Prostate gland (tissue), 2 donors: Measurements from ENCODE around the gene ZNF789. TPM values are rescaled to one million over a fixed set of nuclear protein-coding genes. Genes with fewer than 3 reads are reported as not detected.

Experiments used
- DNase-seq: peaks from one replicate; pipeline ENCODE4 v3.0.0-alpha.2; 2019; ENCODE audit warnings: low spot score
- H3K27ac ChIP-seq, 2 donors: fragments of 200-600 bp; sonication (generic); 2 replicates each; pipeline ENCODE4 v1.5.1; 2017 to 2019
- H3K27me3 ChIP-seq: fragments of 200-600 bp; sonication (generic); replicated peaks from 2 replicates; pipeline ENCODE4 v1.5.1; 2019; ENCODE audit not compliant: insufficient read depth
- H3K36me3 ChIP-seq, 2 donors: fragments of 200-600 bp; sonication (generic); 1 replicate in 1 of 2; 2 replicates in 1 of 2; pipeline versions ENCODE4 v1.5.1 to v1.8.1; 2017 to 2019
- H3K4me1 ChIP-seq: fragments of 200-600 bp; sonication (generic); replicated peaks from 2 replicates; pipeline ENCODE4 v1.5.1; 2019
- H3K4me3 ChIP-seq, 2 donors: fragments of 200-600 bp; sonication (generic); 2 replicates each; pipeline ENCODE4 v1.5.1; 2017 to 2019
- H3K9me3 ChIP-seq: fragments of 200-600 bp; sonication (generic); 2 replicates; pipeline ENCODE4 v1.5.1; 2017
- CTCF ChIP-seq, 4 experiments: fragments of 200-600 bp in 2 of 4; fragments of 450-650 bp in 2 of 4; sonication (generic) in 2 of 4; IDR thresholded peaks; 1 replicate in 3 of 4; 2 replicates in 1 of 4; pipeline ENCODE4 v1.5.1; 2016 to 2019; ENCODE audit warnings: antibody characterized with exemption in 4 of 4, mild to moderate bottlenecking in 2 of 4, moderate library complexity in 2 of 4
- POLR2A ChIP-seq: fragments of 450-650 bp; IDR thresholded peaks from one replicate; pipeline ENCODE4 v1.6.1; 2016; ENCODE audit warnings: antibody characterized with exemption, mild to moderate bottlenecking
- POLR2AphosphoS5 ChIP-seq: sonication (generic); formaldehyde crosslinking; IDR thresholded peaks from one replicate; pipeline ENCODE4 v1.6.1; 2017; ENCODE audit warnings: antibody characterized with exemption
- WGBS: methylation state at CpG from one replicate; pipeline ENCODE4 v1.1.5; 2018; 5-methylcytosine and 5-hydroxymethylcytosine counted together
- intact Hi-C: fragments of 100-400 bp; cut with DNase I; formaldehyde crosslinking; loops from one replicate; pipeline ENCODE4 v1.14.2; 2022
- total RNA-seq, 2 donors: library from RNA; depleted of rRNA; stranded (reverse); fragments of >200 nt; gene quantifications; one replicate each; pipeline ENCODE4 v1.1.0, GENCODE V29; 2016

Gene ZNF789
- total RNA-seq, 2 donors from 2014 or later: 20.6 to 25.2 TPM

DNA sequence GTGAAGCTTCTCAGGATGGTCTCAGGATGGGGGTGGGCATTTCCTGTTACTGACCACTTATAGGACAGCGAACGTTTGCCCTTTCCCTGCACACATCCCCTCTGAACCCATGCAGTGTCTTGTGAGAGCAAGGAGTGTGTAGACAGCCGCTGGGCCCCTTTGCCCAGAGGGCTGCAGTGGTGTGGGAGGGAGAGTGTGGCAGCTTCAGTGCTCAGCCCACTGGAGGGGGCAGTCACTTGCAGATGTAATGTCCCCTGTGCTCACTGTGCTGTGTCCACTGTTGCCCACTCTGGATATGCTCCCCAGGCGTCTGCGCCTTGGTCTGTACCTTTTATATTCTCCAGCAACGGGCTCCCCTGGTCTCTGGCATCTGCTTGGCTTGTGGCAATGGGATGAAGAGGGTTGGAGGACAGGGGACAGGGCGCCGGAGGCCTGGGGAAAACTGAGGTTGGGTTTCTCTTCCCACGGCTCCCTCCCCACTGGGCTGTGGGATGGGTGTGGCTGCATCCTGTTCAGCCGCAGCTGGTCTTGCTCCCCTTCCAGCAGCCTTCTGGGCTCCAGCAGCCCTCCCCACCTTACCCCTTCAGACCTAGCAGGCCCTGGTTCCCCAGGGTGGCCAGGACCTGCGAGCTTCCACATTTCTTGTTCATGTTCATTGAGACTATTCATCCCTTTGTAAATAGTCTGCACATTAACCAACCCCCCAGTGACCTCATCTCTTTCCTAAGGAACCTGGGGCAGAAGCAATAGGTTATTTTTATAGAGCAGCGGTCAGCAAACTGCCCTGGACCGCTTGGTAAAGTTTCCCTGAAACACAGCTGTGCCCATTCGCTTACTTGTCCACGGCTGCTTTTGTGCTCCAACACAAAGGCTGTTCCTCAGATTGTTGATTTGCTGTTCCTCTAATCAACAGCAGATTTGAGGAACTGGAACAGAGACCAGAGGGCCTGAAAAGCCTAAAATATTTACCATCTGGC lies 6.1 kb downstream of the ZNF789 start:
- intact Hi-C loops: no loop called here
- TF ChIP-seq CTCF (IDR thresholded peaks at IDR 0.05) (no peak), POLR2A (no peak), POLR2AphosphoS5 (no peak)

DNA sequence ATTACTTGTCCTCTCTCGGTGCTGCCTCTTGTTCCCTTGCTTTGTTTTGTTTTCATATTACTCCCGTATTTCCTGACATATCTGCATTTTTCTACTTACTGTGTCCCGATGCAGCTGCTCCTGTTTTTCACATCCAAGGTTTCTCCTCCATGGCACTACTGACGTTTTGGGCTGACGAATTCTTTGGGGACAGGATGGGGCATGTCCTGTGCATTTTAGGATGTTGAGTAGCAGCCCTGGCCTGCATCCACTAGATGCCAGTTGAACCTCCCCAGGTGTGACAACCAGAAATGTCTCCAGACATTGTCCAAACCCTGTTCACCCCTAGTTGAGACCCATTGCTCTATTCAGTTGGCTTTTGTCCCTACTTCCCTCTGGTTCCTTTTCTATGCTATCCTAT lies 12.4 kb downstream of the ZNF789 start:
- no peaks in the 10 kb centered on the region for H3K9me3 ChIP-seq
- no peak overlapping the region for H3K27ac ChIP-seq
- no peak for DNase-seq
- H3K4me3 ChIP-seq: no peak overlapping the region
- 51% methylated on average over 5 of the region's 5 CpGs for WGBS
- H3K36me3 ChIP-seq: no peaks in the 10 kb centered on the region
- TF ChIP-seq CTCF (IDR thresholded peaks at IDR 0.05) (no peak), POLR2AphosphoS5 (no peak), POLR2A (no peak)
- no peaks in the 10 kb centered on the region for H3K4me1 ChIP-seq
- intact Hi-C loops: no loop called here
- no peaks in the 10 kb centered on the region for H3K27me3 ChIP-seq

More for the DNA sequence above, 6.1 kb downstream of the ZNF789 start:
- no peaks in the 10 kb centered on the region for H3K4me1 ChIP-seq
- H3K27ac ChIP-seq: peak overlapping the region in 1 of 2 donors; percentile 31
- no peak for DNase-seq
- H3K36me3 ChIP-seq: no peaks in the 10 kb centered on the region
- no peaks in the 10 kb centered on the region for H3K9me3 ChIP-seq
- 76% methylated on average over 15 of the region's 15 CpGs for WGBS
- no peak overlapping the region for H3K4me3 ChIP-seq
- no peaks in the 10 kb centered on the region for H3K27me3 ChIP-seq

GRCh38 chr7:99489235-99489634 lies 16.5 kb downstream of the ZNF789 start:
- no peaks in the 10 kb centered on the region for H3K27me3 ChIP-seq
- intact Hi-C loops: no loop called here
- WGBS: 75% methylated on average over 4 of the region's 4 CpGs
- TF ChIP-seq CTCF (IDR thresholded peaks at IDR 0.05) (no peak), POLR2A (no peak), POLR2AphosphoS5 (no peak)
- no peak overlapping the region for H3K4me3 ChIP-seq
- no peaks in the 10 kb centered on the region for H3K9me3 ChIP-seq
- DNase-seq: no peak
- peaks cover 11 to 15% of the 10 kb centered on the region in 2 donors for H3K36me3 ChIP-seq
- H3K4me1 ChIP-seq: no peaks in the 10 kb centered on the region
- no peak overlapping the region for H3K27ac ChIP-seq

GRCh38 chr7:99490878-99491277 lies 18.2 kb downstream of the ZNF789 start:
- TF ChIP-seq POLR2A (no peak), CTCF (IDR thresholded peaks at IDR 0.05) (no peak), POLR2AphosphoS5 (no peak)
- WGBS: 52% methylated on average over 3 of the region's 3 CpGs
- H3K27me3 ChIP-seq: no peaks in the 10 kb centered on the region
- H3K27ac ChIP-seq: no peak overlapping the region
- H3K9me3 ChIP-seq: no peaks in the 10 kb centered on the region
- no peak overlapping the region for H3K4me3 ChIP-seq
- H3K36me3 ChIP-seq: peaks cover 13 to 21% of the 10 kb centered on the region in 2 donors
- H3K4me1 ChIP-seq: no peaks in the 10 kb centered on the region
- intact Hi-C loops: no loop called here
- DNase-seq: no peak

GRCh38 chr7:99493823-99494222 lies 21.1 kb downstream of the ZNF789 start:
- Histone ChIP-seq H3K27me3 (no peaks in the 10 kb centered on the region), H3K4me1 (no peaks in the 10 kb centered on the region), H3K27ac (no peak overlapping the region), H3K36me3 (peaks cover 13 to 26% of the 10 kb centered on the region in 2 donors), H3K9me3 (no peaks in the 10 kb centered on the region), H3K4me3 (no peak overlapping the region)
- 97% methylated on average over 6 of the region's 6 CpGs for WGBS
- intact Hi-C loops: no loop called here
- no peak for DNase-seq
- TF ChIP-seq CTCF (IDR thresholded peaks at IDR 0.05) (no peak), POLR2A (no peak), POLR2AphosphoS5 (no peak)
